Fibroblast of lung (primary cell): Measurements from ENCODE around the gene GJC3.

Experiments
- CTCF ChIP-seq, 2 donors: IDR thresholded peaks in 1 of 2; conservative IDR thresholded peaks in 1 of 2; 1 replicate in 1 of 2; 2 replicates in 1 of 2; pipeline ENCODE4 v1.5.1; 2011 to 2012; ENCODE audit warnings: low read length in 2 of 2, control low read depth in 1 of 2, inconsistent platforms in 1 of 2, low read depth in 1 of 2, mild to moderate bottlenecking in 1 of 2
- EZH2 ChIP-seq: IDR thresholded peaks from 2 replicates; pipeline ENCODE4 v1.5.1; 2012; ENCODE audit warnings: low read length, control low read depth, mild to moderate bottlenecking; ENCODE audit errors: missing control alignments

GRCh38 chr7:99938296-99938695, 8.9 kb upstream of the GJC3 start:
- TF ChIP-seq CTCF (conservative IDR thresholded peaks at IDR 0.05 in 1 of 2, IDR thresholded peaks at IDR 0.05 in 1 of 2; ENCODE audit: low read depth in 1 of 2, low read length in 2 of 2) (no peak), EZH2 (no peak)
